ENCODE data around the gene TMEM170A.

The TMEM170A gene

DNA sequence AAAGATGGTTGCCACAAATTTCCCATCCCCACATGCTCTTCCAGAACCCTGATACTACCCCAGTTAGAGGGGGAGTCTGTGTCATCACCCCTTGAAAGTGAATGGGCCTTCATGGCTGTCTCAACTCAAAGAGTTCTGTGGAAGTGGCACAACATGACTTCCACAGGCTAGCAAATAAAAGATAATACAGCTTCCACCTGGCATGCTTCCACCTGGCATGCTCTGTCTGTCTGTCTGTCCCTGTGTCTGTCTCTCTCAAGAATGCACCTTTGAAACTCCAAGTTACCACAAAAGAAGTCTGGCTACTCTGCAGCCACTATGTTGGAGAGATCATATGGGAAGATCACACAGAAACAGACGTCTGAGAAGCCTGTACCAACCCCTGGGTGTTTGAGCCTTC, 66.2 kb downstream of the TMEM170A start:
- no peak for DNase-seq

DNA sequence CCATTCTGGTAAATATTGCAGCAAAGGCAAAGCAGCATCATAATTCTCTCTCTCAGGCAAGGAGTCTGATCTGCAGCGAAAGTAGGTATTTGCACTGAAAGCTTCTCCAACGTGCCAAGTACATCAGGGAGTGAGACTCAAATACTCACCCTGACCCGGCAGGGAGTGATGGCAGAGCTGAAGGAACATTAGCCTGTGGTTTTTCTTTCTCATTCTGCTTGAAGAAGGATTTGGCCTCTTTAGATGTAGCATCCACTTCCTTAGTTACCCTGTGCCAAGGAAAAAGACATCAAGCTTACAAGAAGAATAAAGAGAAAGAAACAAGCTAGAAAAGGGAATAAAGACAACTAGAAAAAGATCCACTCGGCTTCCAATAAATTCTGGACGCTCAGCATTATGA, 69.5 kb downstream of the TMEM170A start:
- no peak for DNase-seq
